Lower lobe of right lung (tissue), 2 donors: ENCODE measurements around the gene FARS2. TPM values are rescaled to one million over a fixed set of nuclear protein-coding genes. Genes with fewer than 3 reads are reported as not detected.

ENCODE experiments used
- ATAC-seq, 2 donors: fragments of 200-7000 bp; cut with Tn5 transposase; one replicate each; pipeline ENCODE4 v1.9.1; 2020 to 2022; ENCODE audit warnings: mild to moderate bottlenecking in 2 of 2, moderate library complexity in 2 of 2
- DNase-seq: peaks from one replicate; pipeline ENCODE4 v3.0.0-alpha.2; 2020
- H3K27ac ChIP-seq: fragments of 200-600 bp; one replicate; pipeline ENCODE4 v1.8.0; 2022
- H3K27me3 ChIP-seq: fragments of 200-600 bp; one replicate; pipeline ENCODE4 v1.8.0; 2022; ENCODE audit warnings: low read depth
- H3K36me3 ChIP-seq: fragments of 200-600 bp; one replicate; pipeline ENCODE4 v1.8.0; 2022; ENCODE audit warnings: mild to moderate bottlenecking
- H3K4me1 ChIP-seq: fragments of 200-600 bp; one replicate; pipeline ENCODE4 v1.8.0; 2022
- H3K4me3 ChIP-seq: fragments of 200-600 bp; one replicate; pipeline ENCODE4 v1.8.0; 2022; ENCODE audit warnings: mild to moderate bottlenecking
- H3K9me3 ChIP-seq: fragments of 200-600 bp; one replicate; pipeline ENCODE4 v1.8.0; 2022
- intact Hi-C: fragments of 100-400 bp; cut with DNase I; formaldehyde crosslinking; loops from one replicate; pipeline ENCODE4 v1.11.0; 2022
- total RNA-seq: library from RNA; stranded (reverse); fragmentation: NEBNext Ultra II Directional; extraction: Animal tissue kit (Norgen Biotek cat#: 25700); gene quantifications from one replicate; pipeline ENCODE4 v1.2.1, GENCODE V29; 2021
- TF ChIP-seq, protein P1 (sequence below): fragments of 200-600 bp; IDR thresholded peaks from one replicate; pipeline ENCODE4 v1.8.0; 2022; ENCODE audit warnings: antibody characterized with exemption, mild to moderate bottlenecking
- donor health status: DM: no; HTN: yes; CAD: no; lungs with severe emphysema.

Gene FARS2
- total RNA-seq, 1 donor from 2014 or later: 17.0 TPM

DNA sequence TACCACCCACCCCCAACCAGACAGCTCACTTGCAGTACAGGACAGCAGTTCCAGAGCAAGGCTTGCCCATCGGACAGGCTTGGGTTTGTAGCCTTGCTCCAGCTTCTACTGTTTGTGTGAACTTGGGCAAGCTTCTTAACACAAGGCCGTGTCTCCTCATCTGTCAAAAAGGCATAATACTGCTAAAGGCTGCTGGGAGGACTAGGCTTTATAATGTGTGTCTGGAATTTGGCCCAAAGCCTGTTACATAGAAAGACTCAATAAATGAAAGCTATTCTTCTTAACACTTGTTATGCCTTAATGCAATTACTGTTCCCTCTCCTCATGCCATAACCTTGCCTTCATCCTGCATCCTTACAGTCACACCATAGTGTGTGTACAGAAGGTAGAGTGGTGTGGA is 44.0 kb upstream of the FARS2 start:
- intact Hi-C loops: no loop called here
- TF ChIP-seq, protein P1, sequence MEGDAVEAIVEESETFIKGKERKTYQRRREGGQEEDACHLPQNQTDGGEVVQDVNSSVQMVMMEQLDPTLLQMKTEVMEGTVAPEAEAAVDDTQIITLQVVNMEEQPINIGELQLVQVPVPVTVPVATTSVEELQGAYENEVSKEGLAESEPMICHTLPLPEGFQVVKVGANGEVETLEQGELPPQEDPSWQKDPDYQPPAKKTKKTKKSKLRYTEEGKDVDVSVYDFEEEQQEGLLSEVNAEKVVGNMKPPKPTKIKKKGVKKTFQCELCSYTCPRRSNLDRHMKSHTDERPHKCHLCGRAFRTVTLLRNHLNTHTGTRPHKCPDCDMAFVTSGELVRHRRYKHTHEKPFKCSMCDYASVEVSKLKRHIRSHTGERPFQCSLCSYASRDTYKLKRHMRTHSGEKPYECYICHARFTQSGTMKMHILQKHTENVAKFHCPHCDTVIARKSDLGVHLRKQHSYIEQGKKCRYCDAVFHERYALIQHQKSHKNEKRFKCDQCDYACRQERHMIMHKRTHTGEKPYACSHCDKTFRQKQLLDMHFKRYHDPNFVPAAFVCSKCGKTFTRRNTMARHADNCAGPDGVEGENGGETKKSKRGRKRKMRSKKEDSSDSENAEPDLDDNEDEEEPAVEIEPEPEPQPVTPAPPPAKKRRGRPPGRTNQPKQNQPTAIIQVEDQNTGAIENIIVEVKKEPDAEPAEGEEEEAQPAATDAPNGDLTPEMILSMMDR: no peak
- Histone ChIP-seq H3K4me1 (peaks cover 9% of the 10 kb centered on the region), H3K27me3 (no peaks in the 10 kb centered on the region), H3K27ac (no peak overlapping the region), H3K36me3 (peaks cover 10% of the 10 kb centered on the region), H3K9me3 (no peaks in the 10 kb centered on the region), H3K4me3 (no peak overlapping the region)
- ATAC-seq: no peak
- DNase-seq: no peak

DNA sequence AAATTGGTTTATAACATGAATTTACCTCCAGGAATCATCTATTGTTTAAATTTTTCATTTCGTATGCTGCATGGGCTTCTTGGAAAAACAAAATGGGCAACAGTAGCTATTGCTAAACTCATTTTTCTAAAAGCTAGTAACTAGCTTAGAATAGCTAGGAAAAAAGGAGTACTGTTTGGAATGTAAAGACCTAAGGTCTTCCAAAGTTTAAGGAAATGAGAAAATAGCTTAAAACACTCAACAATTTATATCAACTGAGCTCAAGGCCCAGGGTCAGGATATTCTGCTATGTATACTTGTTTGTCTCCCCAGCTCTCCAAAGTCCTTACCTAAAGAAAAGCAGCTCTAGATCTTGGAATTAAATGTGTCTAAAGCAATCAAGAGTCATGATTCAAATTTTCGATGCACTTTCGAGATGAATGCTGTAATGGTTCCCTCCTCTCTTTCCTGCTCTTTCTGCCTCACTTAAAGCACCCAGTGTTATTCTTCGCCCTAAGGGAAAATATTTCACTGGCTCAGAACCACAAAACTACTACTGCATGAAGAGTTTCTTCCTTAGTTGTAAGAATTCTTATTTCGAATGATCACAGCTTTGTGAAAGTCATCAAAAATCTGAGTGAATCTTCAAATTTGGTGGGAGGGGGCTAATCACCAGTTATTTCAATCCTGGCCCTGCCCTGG is 42.2 kb upstream of the FARS2 start:
- no peaks in the 10 kb centered on the region for H3K27me3 ChIP-seq
- DNase-seq (no peak), ATAC-seq (no peak)
- TF ChIP-seq, protein P1: no peak
- H3K4me1 ChIP-seq: peaks cover 9% of the 10 kb centered on the region
- H3K36me3 ChIP-seq: no peaks in the 10 kb centered on the region
- intact Hi-C loops: no loop called here
- H3K4me3 ChIP-seq: no peak overlapping the region
- H3K9me3 ChIP-seq: no peaks in the 10 kb centered on the region
- no peak overlapping the region for H3K27ac ChIP-seq

DNA sequence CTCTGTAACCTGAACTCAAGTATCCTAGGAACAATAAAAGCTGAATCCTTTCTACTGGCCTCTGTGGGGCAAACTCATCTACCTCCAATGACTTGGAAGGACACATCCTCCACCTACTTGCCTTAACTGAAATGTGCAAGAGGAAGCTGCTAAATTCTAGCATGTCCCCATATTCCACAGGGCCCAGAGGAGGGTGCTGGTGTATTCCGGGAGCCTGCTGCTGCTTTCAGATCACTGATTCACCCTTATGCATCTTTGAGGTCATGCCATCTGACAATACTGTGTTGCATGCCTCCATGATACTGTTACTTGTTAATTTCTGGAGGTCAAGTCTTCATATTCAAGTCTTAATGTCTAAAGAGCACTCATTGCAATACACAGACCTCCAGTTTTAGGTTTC is 40.9 kb upstream of the FARS2 start:
- H3K4me3 ChIP-seq: no peak overlapping the region
- TF ChIP-seq, protein P1: no peak
- intact Hi-C loops: no loop called here

DNA sequence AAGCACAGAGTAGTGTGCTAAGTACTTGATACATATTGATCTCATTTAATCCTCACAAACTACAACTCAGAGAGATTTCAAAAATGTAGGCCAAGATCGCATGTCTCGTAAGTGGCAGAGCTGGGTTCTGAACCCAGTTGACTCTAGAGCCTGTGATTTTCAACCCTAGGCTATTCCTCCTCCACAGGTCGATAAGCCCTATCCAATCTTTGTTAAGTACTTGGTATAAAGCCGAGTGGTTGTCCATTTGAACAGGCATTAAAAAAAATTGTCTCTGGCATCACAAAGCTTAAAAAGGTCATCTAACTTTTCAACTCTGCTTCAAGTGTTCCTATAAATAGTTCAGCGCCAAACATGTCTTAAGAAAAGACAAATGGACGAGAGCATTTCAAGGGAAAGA is 38.0 kb upstream of the FARS2 start:
- H3K27ac ChIP-seq: no peak overlapping the region
- TF ChIP-seq, protein P1: no peak

More for the DNA sequence above, 40.9 kb upstream of the FARS2 start:
- no peak for ATAC-seq
- Histone ChIP-seq H3K27ac (no peak overlapping the region), H3K9me3 (no peaks in the 10 kb centered on the region), H3K36me3 (no peaks in the 10 kb centered on the region), H3K27me3 (no peaks in the 10 kb centered on the region), H3K4me1 (no peaks in the 10 kb centered on the region)
- DNase-seq: no peak

DNA sequence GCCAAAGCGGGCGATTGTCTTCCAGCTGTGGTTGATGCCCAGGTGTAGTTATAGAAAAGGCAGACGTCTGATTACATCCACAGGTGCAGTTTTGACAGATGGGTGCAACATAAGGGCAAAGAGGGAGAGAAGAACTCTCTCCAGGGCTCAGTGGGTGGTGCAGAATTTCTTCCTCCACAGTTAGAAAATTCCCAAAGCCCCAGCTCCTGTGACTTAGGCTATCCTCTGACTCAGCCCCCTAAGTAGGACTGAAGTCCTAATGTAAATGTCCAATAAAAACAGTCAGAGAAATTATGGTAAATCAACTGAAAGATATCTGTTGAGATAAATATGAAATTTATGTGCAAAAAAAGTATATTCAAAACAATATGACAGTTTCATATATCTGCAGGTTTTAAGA is 32.0 kb upstream of the FARS2 start:
- Histone ChIP-seq H3K27ac (no peak overlapping the region), H3K36me3 (no peaks in the 10 kb centered on the region), H3K4me3 (no peak overlapping the region), H3K27me3 (no peaks in the 10 kb centered on the region), H3K4me1 (no peaks in the 10 kb centered on the region), H3K9me3 (no peaks in the 10 kb centered on the region)
- TF ChIP-seq, protein P1: no peak
- no peak for DNase-seq
- intact Hi-C loops: no loop called here
- no peak for ATAC-seq

More for the DNA sequence above, 38.0 kb upstream of the FARS2 start:
- no peaks in the 10 kb centered on the region for H3K9me3 ChIP-seq
- ATAC-seq (no peak), DNase-seq (no peak)
- no peak overlapping the region for H3K4me3 ChIP-seq
- no peaks in the 10 kb centered on the region for H3K4me1 ChIP-seq
- H3K27me3 ChIP-seq: no peaks in the 10 kb centered on the region
- intact Hi-C loops: no loop called here
- no peaks in the 10 kb centered on the region for H3K36me3 ChIP-seq
